ENCODE data around the gene GPR137B.

The GPR137B gene

DNA sequence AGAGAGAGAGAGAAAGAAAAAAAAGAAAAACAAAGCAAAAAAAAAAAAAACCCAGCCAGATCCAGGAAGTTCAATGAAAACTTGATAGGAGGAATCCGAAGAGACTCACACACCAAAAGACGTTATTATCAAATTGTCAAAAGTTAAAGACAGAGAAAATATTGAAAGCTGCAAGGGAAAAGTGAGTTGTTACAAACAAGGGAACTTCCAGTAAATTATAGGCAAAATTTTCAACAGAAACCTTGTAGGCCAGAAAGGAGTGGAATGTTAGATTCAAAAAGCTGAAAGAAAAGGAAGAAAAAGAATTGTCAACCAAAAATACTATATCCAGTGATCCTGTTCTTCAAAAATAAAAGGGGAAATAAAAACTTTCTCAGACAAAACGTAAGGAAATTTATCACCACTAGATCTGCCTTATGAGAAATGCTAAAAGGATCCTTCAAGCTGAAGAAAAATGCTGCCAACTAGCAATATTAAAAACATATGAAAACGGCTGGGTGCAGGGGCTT, 115.8 kb downstream of the GPR137B start:
- TF ChIP-seq GATA3 (IDR thresholded peaks at IDR 0.05; ENCODE audit: low read depth, low read length) = no peak
- TF ChIP-seq GATA2 (IDR thresholded peaks at IDR 0.05; ENCODE audit: low read depth, low read length) = no peak

Data from SH-SY5Y (cell line).